ENCODE measurements around the gene TNFRSF1B. TPM values are rescaled to one million over a fixed set of nuclear protein-coding genes. Genes with fewer than 3 reads are reported as not detected.
A peak's percentile ranks its signal among the peaks of the same experiment; 100 is the strongest.

TNFRSF1B gene
- total and polyA plus RNA-seq, 9 of the 15 experiments (the other 6 are each of a cell fraction or from before 2014, with no cell fraction given) = 8.8 to 91.3 (median 36.0) TPM

GRCh38 chr1:12168451-12169160 lies 1.8 kb downstream of the TNFRSF1B start (continued):
- TF ChIP-seq NR2C2 (CRISPR knock-in tag; IDR thresholded peaks at IDR 0.05) (no peak), NR2C2 (tag; IDR thresholded peaks at IDR 0.05) (0 out of 2 replicates have a peak, but pooled peaks have one; percentile 10), CREBBP (IDR thresholded peaks at IDR 0.05; ENCODE audit: low read depth, low read length) (no peak), BMI1 (IDR thresholded peaks at IDR 0.05; ENCODE audit: low read length) (no peak), ZSCAN29 (IDR thresholded peaks at IDR 0.05) (no peak), CAMTA2 (CRISPR knock-in tag; conservative IDR thresholded peaks at IDR 0.05) (no peak), SAP30 (IDR thresholded peaks at IDR 0.05; ENCODE audit: borderline replicate concordance, insufficient read depth, low read depth, low read length, poor library complexity, severe bottlenecking) (no peak), RFX1 (IDR thresholded peaks at IDR 0.05) (no peak), FIP1L1 (IDR thresholded peaks at IDR 0.05; ENCODE audit: low read depth, low read length, poor library complexity, severe bottlenecking) (no peak), SP1 (CRISPR knock-in tag; IDR thresholded peaks at IDR 0.05) (peak; percentile 38; the same call in 1 of the 2 replicates), DACH1 (IDR thresholded peaks at IDR 0.05; ENCODE audit: partially characterized antibody) (no peak), ATF2 (CRISPR knock-in tag; IDR thresholded peaks at IDR 0.05) (no peak), KLF1 (tag; IDR thresholded peaks at IDR 0.05) (no peak), SMAD3 (CRISPR knock-in tag; conservative IDR thresholded peaks at IDR 0.05) (no peak), IFI16 (CRISPR knock-in tag; IDR thresholded peaks at IDR 0.05) (no peak), RBM25 (IDR thresholded peaks at IDR 0.05; ENCODE audit: low read depth, low read length, severe bottlenecking) (no peak), CXXC5 (CRISPR knock-in tag; IDR thresholded peaks at IDR 0.05) (0 out of 2 replicates have a peak, but pooled peaks have one; percentile 11), L3MBTL2 (IDR thresholded peaks at IDR 0.05) (peak; percentile 84), SP2 (IDR thresholded peaks at IDR 0.05; ENCODE audit: extremely low read depth, low read depth, low read length, poor library complexity, severe bottlenecking) (peak; percentile 10), TCFL5 (CRISPR knock-in tag; conservative IDR thresholded peaks at IDR 0.05) (no peak), RCOR1 (IDR thresholded peaks at IDR 0.05; ENCODE audit: borderline replicate concordance in 1 of 2, low read depth in 2 of 2, low read length in 2 of 2) (no peak), ZNF740 (CRISPR knock-in tag; IDR thresholded peaks at IDR 0.05) (no peak), ZNF740 (tag; IDR thresholded peaks at IDR 0.05) (no peak), ZBTB49 (CRISPR knock-in tag; IDR thresholded peaks at IDR 0.05; ENCODE audit: borderline replicate concordance) (no peak), ZC3H4 (CRISPR knock-in tag; IDR thresholded peaks at IDR 0.05; ENCODE audit: borderline replicate concordance) (no peak), TARDBP (IDR thresholded peaks at IDR 0.05) (no peak)
